Measurements from ENCODE around the gene CUEDC1.

DNA sequence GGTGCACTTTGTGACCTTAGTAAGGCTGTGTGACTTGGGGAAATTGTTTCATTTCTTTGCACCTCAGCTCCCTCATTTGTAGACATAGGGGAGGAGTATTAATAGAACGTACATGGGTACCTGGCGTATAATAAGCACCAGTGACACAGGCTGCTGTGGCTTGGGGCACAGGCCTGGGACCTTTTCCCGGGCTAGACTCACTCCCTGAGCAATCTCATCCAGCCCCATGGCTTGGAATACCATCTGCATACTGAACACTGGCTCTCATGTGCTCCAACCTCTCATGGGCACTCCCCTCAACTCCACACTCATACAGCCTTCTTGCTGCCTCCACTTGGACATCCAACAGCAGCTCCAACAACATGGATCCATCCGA, 64.4 kb downstream of the CUEDC1 start:
- TF ChIP-seq CTCF (conservative IDR thresholded peaks at IDR 0.05) (no peak), EZH2 (IDR thresholded peaks at IDR 0.05; ENCODE audit: low read depth) (no peak)

All from PC-9 (cell line).